Activated T-cell treated with anti-CD3 and anti-CD28 coated beads for 4 hours (primary cell): ENCODE results near the gene CACNG3.
"Not testable (repeated sequence)": the region's sequence is repeated elsewhere in the genome, so short reads cannot be mapped to it uniquely, and the experiment has no call there.

Experiments
- DNase-seq: peaks from one replicate; pipeline ENCODE4 v3.0.0-alpha.2; 2020

The CACNG3 gene

DNA sequence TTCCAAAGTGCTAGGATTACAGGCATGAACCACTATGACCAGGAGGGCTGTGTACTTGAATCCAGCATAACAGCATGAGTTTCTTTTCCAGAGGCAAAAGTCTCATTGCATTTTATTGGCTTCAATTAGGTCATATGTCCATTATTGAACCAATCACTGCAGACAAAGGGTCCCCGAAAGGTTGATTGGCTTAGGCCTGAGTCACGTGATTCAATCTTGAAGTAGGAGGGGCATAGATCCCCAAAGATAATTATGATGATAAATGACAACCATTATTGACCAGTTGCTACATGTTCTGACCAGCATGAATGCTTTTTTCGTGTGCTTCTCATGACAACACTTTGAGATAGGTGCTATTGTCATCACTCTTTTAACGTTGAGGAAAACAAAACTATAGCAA lies 25.3 kb downstream of the CACNG3 start:
- no peak for DNase-seq

DNA sequence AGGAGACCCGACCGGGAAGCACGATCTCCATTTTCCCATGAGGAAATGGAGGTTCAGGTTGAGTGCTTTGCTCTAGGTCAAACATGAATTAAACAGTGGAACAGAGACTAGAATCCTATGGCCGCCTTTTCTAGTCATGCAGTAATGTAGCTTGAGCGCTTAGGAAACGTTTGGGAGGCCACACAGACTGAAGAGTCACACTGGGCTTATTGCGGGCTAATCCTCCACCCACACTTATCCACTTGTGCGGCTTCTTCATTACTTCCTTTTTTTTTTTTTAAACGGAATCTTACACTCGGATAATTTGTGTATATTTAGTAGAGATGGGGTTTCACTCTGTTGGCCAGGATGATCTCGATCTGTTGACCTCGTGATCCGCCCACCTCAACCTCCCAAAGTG lies 26.0 kb downstream of the CACNG3 start:
- no peak for DNase-seq

DNA sequence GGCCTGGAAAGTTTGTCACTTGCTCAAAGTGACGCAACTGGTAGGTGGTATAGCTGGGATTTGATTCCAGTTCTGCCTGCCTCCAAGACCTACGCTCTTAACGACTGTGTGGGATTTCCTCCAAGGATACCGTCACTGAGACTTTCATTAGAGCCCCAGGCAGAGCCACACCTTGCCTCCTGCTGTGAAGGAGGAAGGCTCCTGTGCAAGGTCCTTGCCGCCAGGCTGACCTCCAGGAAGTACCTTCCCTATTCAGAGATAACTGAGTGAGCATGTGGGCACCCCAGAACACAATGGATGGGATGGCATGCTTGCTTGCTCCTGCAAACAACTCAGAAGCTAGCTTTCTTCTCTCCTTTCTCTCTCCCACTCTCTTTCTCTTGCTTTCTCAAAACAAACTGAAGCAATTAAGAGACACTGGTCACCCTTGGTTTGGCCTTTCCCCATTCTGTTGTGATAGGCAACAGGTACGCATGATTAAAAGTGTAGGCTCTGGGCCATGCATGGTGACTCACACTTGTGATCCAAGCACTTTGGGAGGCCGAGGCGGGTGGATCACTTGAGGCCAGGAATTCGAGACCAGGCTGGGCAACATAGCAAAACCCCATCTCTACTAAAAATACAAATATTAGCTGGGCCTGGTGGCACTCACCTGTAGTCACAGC lies 30.7 kb downstream of the CACNG3 start:
- DNase-seq, result no peak

DNA sequence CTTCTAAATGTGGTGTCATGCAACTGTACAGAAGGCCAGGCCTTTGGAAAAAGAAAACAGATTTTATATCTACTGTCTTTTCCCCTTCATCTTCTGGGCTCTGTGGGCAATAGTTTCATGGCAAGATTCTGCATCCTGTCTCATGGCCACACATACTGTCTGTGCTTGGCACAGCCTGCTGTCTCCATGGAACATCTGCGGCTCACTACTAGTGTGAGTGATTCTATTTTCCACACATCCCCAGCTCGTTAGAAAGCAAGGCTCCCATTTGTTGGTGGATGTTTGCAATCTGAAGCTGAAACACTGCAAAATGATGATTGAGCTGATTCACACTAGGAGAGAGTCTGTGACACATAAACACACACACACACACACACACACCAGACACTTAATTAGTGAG lies 32.4 kb downstream of the CACNG3 start:
- DNase-seq, result no peak

DNA sequence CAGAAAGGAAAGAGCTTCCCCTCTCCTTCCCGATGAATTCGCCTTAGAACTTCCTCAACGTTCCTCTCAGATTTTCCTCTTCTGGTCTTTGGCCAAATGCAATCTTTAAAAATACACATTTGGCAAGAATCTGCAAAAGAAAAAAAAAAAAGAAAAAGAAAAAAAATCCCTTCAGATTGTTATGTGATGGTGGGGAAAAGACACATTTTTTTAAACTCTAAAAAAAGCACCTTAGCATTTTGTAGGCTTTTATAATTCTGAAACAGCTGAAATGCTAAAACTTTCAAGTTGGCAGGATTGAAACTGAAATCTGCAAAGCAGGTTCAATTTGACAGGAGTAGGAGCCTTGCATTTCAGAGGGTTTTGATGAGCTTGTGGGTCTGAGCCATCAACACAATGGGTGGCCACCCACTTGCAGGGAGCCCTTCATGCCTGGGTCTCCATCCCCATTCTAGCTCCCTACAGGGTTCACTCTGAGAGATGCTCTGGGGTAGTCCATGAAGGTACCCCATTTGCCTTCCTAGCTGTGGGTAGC lies 33.1 kb downstream of the CACNG3 start:
- no peak for DNase-seq

DNA sequence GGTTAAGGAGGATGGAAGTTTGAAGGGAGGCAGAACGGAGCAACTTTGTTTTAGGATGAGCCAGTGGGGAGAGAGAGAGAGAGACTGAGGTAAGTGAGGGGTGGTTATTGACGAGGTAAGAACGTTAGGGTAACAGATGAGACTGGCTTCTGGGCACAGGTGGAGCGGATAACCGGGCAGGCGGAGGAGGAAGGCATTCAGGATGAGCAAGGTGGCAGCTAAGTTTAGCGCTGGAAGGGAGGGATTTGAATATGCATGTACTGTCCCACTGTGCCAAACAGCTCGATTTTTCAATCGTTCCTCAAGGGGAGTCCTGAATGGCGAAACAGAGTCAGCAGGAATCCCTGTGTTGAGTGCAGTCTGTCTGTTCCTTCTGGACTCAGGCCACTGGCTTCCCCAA lies 35.8 kb downstream of the CACNG3 start:
- DNase-seq, result no peak

DNA sequence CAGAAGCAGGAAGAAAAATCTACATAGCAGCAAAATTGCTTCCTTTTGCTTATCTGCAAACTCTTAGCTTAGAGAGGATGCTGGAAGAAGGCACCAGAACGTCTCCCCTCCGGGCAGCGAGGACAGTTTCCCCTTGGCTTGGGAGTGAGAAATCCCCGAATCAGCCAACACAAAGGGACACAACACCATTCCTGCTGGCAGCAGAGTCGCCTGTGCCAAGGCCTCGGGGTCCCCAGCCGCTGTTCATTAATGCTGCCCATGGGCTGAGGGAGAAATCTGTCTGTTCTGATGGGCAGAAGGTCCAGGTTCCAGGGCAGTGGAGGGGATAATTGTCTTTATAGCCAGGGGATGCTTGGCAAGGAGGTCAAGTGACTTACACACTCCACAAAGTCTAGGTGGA lies 38.0 kb downstream of the CACNG3 start:
- no peak for DNase-seq

DNA sequence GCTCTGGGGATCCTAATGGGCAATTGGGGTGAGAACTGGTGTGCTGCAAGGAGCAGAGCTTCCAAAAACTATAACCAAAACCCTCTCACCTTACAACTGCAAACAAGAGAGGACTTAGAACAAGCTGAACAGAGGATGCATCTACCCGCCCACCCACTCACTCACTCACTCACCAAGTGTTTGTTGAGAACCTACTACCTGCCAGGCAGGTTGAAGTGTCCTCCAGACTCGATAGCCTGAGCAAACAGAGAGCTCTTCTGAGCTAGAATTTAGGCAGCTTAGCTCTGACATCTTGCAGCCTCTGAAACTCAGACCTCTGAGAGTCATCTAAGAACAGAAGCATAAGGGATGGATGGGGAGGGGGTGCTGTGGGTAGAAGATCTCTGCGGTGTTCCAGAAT lies 41.2 kb downstream of the CACNG3 start:
- DNase-seq, result no peak

DNA sequence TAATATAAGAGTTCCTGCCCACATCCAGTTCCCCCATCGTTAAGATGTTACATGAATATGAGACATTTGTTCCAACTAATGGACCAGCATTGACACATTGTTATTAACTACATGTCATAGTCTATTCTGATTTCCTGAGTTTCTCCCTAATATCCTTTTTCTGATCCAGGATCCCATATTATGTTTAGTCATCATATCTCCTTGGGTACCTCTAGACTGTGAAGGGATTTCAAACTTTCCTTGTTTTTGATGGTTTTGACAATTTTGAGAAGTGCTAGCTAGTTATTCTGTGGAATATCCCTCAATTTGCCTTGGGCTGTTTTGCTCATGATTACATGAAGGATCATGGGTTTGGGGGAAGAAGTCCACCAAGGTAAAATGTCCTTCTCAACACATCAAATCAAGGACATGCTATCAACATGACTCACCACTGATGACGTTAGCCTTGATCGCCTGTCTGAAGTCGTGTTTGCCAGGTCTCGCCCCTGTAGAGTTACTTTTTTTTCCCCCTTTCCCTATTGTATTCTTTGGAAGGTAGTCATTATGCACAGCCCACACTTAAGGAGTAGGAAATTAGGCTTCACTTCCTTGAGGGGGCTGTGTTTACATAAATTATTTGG lies 42.5 kb downstream of the CACNG3 start:
- DNase-seq, result no peak

DNA sequence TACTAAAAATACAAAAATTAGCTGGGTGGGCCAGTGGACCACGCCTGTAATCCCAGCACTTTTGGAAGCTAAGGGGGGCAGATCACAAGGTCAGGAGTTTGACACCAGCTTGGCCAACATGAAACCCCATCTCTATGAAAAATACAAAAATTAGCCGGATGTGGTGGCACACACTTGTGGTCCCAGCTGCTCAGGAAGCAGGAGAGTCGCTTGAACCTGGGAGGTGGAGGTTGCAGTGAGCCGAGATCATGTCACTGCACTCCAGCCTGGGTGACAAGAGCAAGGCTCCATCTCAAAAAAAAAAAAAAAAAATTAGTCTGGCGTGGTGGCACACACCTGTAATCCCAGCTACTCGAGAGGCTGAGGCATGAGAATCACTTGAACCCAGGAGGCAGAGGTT lies 44.6 kb downstream of the CACNG3 start:
- DNase-seq, result not testable (repeated sequence)

DNA sequence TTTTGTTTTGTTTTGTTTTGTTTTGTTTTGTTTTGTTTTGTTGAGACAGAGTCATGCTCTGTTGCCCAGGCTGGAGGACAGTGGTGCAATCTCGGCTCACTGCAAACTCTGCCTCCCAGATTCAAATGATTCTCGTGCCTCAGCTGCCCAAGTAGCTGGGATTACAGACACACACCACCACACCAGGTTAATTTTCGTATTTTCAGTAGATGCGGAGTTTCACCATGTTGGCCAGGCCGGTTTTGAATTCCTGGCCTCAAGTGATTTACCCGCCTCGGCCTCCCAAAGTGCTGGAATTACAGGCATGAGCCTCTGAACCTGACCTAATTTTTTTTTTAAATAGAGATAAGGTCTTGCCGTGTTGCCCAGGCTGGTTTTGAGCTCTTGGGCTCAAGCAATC lies 46.5 kb downstream of the CACNG3 start:
- DNase-seq, result no peak

DNA sequence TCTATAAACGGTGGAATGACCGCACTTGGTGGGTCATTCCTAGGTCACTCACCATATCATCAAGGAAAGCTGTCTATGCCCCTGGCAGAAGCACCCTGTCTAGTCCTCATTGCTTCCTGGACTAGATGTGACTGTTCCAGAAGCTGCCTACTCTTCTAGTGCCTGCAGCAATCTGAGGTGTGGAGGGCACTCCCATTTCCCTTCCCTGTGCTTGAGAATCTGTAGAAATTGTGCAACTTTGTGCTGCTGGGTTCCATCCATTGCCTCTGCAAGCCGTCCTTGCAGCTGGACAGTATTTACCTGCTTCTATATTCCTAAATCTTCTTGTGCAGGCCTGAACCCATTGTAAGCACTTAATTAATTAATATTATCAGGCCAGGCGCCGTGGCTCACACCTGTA lies 52.1 kb downstream of the CACNG3 start:
- DNase-seq, result no peak

DNA sequence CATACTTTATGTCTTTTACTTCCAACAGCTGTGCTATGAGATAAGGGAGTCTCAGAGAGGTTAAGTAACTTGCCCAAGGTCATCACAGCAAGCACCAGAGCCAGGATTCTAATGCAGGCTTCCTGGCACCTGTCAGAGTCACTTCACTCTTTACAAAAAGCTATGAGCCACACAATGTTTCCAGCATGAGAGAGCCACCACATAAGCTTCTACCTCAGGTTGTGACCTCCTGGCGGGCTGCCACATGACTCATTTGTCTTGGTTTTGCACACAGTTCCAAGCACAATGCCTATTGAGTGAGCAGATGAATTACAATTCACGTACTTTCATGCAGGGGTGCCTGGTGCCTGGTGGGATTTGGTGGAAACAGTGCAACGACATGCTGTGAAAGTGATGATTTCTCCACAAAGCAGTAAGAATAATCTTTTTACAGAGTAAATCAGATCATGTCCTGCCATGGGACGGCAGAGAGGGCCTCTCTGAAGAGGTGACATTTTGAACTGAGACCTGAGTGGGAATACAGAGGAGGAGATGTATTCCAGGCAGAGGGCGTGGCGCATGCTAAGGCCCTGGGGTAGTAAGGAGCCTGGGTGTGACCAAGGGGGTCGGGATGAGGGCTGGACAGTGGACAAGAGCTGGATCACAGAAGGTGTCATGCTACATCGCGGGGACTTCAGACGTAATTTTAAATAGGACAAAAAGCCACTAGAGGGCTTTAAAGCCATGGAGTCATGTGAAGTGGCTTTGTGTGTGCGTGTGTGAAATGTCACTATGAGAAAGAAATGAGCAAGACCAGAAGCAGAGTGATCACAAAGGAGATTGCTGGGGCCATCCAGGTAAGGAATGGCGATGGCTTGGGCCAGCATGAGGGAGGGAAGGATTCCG lies 53.4 kb downstream of the CACNG3 start:
- DNase-seq, result no peak

DNA sequence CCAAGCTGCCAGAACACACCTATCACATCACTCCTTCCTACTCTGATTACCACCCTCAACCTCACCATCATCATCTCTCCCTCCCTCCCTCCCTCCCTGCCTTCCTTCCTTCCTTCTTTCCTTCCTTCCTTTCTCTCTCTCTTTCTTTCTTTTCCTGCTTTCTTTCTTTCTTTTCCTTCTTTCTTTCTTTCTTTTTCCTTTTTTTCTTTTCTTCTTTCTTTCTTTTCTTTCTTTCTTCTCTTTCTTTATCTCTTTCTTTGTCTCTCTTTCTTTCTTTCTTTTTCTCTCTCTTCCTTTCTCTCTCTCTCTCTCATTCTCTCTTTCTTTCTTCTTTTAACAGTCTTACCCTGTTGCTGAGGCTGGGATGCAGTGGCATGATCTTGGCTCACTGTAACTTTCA lies 59.2 kb downstream of the CACNG3 start:
- no peak for DNase-seq

DNA sequence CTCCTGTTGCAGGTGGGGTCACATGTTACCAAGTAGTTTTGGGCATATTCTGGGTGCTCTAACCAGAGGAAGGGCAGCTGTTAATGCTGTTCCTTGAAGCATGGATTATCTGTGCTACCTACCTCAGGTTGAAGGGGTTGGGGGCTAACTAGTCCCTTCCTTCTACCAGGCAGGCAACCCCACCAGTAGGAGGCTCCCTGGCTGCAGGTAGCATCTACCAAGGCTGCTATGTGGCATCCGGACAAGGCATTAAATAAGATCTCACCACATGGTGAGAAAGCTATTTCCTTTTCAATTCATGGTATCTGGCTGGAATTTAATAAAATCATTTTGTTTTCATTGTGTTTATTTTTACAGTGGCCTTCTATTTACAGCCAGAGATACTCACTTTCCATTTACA lies 62.5 kb downstream of the CACNG3 start:
- no peak for DNase-seq

DNA sequence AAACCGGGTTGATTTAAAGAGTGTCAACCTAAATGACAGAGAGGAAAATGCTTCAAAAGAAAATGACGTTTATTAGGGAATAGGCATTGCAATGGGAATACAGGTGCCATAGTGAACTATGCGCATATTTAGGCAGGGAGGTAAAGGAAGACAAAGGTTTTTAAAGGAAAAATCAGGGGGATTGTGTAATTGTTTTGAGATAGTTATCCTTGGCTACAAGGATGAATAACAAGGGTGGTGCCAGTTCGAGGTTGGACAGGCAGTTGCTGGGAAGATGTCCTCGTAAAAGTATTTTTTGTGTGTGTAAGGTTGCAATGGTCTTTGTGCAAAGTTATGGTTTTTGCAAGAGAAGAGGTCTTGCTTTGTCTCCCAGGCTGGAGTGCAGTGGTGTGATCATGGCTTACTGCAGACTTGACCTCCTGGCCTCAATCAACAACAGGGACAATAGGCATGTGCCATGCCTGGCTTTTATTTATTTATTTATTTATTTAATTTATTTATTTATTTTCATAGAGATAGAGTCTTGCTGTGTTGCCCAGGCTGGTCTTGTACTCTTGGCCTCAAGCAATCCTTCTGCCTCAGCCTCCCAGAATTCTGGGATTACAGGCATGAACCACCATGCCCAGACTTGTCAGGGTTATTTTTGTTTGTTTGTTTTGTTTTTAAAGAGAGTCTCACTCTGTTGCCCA lies 63.1 kb downstream of the CACNG3 start:
- no peak for DNase-seq

DNA sequence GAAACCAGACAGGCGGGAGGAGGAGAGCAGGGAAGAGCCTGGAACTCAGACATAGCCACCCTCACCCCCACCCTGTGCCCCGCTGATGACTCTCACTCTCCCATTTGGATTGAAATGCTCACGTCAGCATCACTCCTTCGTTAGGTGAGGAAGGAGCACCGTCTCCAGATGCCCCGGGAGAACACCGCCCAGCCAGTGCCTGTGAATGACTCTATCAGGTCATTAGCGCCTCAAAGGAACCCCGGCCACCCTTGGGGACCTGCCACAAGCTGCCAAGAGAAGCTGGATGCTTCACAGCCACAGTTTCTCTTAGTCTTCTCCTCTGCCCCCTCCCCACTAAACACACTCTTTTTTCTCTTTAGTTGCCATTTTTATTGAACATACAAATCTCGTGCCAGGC lies 66.0 kb downstream of the CACNG3 start:
- no peak for DNase-seq

DNA sequence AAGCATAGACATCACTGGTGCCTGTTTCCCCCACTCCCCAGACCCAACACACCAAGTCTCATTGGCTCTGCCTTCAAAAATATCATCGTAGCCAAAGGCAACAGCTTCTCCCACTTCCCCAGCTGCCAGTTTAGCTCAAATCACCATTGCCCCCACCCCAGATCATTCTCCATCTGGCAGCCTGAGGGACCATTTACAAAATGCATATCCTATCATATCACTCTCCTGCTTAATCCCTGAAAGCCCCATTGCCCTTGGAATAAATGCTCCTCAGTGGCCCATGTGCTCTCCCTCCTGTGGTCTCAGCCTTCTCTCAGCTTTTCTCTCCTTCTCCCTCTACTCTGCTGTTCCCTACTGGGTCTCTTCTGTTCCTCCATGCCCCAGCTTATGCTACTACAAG lies 68.3 kb downstream of the CACNG3 start:
- DNase-seq, result no peak

DNA sequence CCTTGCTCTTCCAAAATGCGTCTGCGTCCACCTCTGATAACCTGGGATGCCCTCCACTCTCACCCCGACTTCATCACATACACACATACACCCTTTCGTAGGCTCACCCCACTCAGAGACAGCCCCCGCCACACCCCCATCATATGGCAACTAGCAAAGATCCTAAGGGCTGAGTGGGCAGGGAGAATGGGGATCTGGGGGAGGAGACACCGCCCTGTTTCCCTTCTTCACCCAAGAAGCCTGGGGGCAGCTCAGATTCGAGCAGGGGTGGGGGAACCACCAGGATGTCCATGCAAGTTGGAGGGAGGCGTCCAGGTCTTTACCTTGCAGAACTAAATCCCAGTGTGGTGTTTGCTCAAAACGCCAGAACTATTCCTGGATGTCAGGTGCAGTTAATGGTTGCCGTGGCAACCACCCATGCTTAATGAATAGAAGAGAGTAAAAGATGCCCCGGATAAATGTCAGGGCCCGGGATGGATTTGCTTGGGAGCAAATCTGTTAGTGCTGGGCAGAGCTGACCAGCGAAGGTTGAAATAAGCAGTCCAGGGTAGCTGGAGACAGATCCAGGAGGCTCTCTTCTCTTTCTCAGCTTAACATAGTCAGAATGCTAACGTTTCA lies 72.8 kb downstream of the CACNG3 start:
- no peak for DNase-seq

DNA sequence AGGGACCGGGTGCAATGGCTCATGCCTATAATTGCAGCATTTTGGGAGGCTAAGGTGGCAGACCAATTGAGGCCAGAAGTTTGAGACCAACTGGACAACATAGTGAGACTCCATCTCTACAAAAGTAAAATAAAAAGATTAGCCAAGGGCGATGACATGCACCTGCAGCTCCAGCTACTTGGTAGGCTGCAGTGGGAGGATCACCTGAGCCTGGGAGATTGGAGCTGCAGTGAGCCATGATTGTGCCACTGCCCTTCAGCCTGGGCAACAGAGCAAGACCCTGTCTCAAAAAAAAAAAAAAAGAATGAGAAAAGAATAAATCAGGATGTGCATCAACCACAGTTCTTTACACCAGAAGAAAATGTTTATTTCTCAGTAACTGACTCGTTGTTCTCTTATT lies 76.0 kb downstream of the CACNG3 start:
- no peak for DNase-seq

DNA sequence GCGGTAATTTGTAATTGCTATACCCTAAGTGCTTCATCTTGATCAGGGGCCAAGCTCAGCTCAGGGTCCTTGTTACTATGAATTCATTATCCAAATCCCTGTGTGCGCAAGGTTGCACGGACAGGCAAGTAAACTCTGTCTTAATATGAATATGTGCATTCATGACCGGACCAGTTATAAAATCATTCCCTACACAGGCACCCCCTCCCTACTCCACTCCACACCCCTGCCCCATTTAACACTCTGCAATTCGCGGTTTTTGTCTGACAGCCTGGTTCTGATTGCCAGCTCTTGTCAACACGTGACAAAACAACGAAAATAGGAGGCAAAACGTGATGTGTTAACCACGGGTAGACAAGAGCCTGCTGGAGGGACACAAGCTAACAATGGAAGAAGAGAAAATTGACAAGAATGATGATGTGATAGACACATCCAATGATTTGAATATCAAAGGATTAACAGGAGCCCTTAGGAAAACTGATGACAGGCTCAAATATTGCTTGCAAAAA lies 76.5 kb downstream of the CACNG3 start:
- no peak for DNase-seq

DNA sequence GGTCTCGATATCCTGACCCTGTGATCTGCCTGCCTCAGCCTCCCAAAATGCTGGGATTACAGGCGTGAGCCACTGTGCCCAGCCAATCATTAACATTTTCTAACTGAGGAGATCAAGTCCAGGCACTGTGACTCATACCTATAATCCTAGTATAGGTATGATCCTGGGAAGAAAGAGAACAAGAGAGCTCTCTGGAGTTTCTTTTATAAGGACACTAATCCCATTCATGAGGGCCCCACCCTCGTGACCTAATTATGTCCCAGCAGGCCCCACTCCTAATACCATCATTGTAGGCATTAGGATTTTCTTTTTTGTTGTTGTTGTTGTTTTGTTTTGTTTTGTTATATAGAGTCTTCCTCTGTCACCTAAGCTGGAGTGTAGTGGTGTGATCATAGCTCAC lies 80.4 kb downstream of the CACNG3 start:
- DNase-seq, result no peak

DNA sequence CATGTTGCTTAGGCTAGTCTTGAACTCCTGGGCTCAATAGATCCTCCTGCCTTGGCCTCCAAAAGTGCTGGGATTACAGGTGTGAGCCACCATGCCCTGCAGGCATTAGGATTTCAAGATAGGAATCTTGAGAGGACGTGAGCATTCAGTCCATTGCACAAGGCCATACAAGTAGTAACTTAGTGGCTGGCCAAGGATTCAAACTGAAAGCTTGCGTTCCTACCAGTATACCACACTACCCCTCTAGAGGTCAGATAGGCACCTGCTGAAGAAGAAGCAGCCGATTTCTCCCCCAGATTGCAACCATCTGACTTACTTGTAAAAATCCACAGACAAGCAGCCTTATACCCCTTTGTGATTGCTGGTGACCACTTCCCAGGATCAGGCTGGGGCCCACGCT lies 80.9 kb downstream of the CACNG3 start:
- no peak for DNase-seq
